ENCODE measurements around the gene SCN5A.

Gene SCN5A

DNA sequence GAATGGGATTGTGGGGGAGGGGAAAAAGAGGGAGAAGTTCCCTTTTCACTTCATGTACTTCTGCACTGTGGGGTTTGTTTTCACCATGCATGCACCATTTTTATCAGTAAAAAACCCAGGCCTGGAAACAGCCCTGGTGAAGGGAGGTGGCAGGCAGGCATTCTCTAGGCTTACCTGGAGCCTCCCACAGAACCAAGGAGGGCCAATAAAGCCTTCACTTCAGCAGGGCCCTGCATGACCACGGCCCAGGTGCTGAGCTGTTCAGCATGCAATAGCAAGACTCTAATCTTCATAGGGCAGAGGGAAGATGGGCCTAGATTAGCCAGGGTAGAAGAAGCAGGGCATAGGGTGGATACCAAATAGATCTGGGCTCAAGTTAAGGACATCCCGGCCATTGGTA, 49.6 kb downstream of the SCN5A start:
- no peak for DNase-seq (ENCODE audit: low read depth)

DNA sequence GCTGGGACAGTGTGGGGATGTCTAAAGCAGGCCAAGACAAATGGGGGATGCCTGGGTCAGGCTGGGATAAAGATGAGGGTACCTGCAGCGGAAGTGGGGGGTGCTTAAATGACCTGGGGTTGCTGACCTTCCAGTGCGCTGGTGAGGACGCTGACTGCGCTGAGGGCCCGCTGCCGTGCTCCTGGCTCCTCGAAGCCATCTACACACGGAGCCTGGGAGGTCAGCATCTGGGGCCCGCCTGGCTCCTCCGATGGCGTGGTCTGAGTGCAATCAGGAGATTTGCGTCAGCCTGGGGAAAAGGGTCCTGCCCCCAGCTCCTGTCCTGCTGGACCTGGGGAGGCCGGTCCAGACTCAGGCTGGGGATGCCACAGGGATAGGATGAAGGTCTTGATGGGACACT, 50.7 kb downstream of the SCN5A start:
- DNase-seq (ENCODE audit: low read depth): no peak

GRCh38 chr3:38597502-38598060, 51.9 kb downstream of the SCN5A start:
- no peak for DNase-seq (ENCODE audit: low read depth)

DNA sequence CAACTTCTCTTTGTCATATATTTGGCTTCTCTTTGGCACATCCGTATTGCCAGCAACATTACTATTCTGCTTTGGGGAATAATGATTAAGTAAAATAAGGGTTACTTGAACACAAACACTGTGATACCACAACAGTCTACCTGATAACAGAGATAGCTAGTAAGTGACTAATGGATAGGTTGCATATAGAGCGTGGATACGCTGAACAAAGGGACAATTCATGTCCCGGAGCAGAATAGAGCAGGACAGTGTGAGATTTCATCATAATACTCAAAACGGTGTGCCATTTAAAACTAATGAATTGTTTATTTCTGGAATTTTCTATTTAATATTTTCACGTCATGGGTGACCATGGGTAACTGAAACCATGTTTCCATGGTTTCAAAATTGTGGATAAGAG, 54.1 kb downstream of the SCN5A start:
- no peak for DNase-seq (ENCODE audit: low read depth)

- DNase-seq (ENCODE audit: low read depth): no peak
These were observed 59.0 kb downstream of the SCN5A start for GRCh38 chr3:38590521-38590920.

- no peak for DNase-seq (ENCODE audit: low read depth)
These were observed 60.2 kb downstream of the SCN5A start for GRCh38 chr3:38588995-38589937.

- no peak for DNase-seq (ENCODE audit: low read depth)
These were observed 61.0 kb downstream of the SCN5A start for GRCh38 chr3:38588371-38588971.

GRCh38 chr3:38587548-38588131, 61.8 kb downstream of the SCN5A start:
- DNase-seq (ENCODE audit: low read depth): no peak

DNA sequence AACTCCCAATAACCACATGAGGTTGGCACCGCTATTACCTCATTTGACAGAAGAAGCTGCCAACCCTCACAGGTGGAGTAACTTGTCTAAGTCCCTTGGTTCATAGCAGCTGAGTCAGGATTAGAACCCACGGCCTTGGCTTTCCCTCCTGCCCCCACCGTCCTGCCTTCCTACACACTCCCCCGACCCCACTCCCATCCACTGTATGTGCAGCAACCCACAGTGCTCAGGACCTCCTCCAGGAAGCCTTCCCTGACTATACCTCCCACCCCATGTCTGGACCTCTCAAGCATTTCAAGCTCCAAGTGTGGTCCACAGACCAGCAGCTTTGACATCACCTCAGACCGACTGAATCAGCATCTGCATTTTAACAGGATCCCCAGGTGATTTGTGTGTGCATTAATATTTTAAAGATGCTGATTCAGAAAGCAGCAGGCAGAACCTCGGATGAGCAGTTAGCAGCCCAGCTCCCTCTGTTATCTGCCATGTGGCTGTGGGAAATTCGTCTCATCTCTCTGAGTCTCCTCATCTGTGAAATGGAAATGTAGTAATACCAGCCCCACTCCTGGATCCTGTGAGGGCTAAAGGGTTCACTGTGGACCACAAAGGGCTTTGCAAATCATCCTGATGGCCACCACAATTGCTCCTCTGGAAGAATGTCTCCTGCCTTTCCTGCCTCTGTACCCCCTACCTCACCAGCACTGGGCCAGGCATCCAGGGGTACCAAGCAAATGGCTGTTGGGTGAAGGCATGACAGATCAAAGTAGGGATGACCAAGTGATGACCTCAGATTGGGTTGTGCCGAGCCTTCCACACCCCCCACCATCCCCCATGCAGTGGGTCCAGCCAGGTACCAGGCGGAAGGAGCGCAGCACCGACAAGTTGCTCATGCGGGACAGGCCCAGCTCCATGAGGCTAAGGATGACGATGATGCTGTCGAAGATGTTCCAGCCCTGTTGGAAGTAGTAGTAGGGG, 62.7 kb downstream of the SCN5A start:
- DNase-seq (ENCODE audit: low read depth): no peak

- DNase-seq (ENCODE audit: low read depth): no peak
These were observed 63.6 kb downstream of the SCN5A start for GRCh38 chr3:38585791-38586420.

DNA sequence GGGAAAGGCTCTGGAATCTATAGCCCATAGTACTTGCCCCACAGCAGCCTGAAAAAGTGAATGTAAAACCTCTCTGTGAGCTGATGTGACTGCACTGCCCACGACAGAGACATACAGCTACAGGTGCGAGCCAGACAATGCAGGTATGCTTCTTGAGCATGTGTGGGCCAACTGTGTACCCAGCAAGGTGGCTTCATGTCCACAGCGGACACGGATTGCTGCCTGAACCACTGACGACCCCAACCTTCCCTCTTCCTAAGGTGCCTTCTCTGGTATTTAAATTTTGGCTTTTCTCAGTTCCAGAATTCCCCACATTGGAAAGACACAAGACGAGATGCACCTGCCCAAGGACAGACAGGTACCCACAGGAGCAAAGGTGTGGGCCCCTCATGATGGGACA, 65.8 kb downstream of the SCN5A start:
- no peak for DNase-seq (ENCODE audit: low read depth)

DNA sequence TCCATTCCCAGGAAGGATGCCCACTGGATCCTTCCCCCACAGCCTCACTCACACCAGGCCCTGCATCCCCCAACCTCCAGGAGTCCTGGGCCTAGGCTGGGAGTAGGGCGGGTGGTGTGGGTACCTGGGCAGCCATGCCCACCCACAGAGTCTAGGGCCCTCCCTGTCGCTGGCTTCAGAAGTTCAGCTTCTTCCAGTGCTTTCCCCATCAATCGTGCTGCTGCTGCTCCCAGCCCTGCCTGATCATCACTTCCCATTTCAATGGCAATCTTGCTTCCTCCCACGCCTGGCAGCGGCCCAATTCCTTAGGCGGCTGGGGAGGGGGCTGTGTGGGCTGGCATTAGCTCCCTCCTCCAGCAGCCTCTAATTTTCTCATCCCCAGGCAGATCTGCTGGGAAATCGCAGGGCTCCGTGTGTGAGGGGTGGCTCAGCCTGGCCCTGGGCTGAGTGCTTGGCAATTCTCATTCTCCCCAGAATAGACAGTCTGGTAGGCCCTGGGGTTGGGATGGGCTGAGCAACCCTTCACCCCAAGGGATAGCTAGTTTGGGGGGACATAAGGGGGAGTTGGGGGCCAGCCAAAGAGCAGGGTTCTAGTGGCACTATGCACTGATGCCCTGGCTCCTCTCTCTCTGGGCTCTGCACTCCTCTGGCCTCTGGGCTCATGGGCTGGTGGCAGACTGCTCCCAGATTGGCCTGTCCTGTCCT, 66.4 kb downstream of the SCN5A start:
- no peak for DNase-seq (ENCODE audit: low read depth)

DNA sequence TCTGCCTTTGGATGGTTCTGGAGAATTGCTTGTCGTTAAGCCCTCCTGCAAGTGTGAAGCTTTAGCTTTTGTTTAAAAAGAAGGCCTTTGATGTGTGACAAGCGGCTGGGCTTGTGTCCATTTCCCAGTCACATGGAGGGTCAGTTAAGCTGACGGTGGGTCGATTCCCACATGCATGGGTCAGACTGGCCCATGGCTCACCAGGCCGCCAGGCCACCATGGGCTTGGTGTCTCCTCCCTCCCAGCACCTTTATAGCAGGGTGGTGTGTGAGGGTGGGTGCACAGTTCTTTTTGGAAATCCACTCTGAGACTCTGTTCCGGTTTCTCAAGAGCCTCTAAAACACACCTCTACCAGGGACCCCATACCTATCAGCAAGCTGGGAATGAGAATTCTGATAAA, 67.2 kb downstream of the SCN5A start:
- no peak for DNase-seq (ENCODE audit: low read depth)

GRCh38 chr3:38581774-38582173, 67.7 kb downstream of the SCN5A start:
- DNase-seq (ENCODE audit: low read depth): no peak

- DNase-seq (ENCODE audit: low read depth): no peak
These were observed 68.8 kb downstream of the SCN5A start for GRCh38 chr3:38580450-38581382.

DNA sequence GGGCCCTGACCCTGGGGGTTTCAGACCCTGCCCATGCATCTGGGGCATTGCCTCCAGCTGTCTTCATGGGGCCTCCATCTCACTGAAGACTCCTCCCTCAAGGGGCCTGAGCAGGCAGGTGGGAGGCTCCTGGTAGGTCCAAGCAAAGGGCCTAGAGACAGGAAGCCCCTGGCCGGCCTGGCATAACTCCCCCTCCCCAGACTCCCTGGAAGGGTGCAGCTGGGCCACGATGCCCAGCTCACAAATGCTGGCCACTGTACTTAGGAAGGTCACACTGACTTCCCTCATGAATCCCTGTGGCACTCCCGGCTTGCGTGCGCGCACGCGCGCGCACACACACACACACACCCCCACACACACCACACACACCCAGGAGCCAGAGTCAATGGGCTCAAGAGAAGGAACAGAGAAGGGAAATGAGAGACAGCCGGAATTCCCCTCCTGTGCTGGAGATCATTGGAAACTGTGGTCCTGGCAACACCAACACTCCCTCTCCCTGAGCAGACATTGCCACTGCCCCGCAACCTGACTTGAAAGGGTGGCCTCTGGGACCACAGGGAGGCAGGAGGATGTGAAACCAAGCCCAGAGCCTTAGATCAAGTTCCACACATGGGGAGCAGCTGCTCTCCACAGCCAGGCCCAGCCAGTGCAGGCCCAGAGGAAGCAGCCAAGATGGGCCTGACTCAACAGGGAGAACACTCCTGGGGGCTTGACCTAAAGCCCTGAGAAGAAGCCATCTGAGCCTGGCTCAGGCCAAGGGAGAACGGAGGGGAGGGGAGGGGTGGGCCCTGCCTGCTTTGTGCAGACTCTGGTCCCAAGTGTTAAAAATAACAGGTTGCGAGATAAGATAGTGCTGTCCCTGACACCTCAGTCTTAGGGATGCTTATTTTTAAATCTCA, 69.7 kb downstream of the SCN5A start:
- DNase-seq (ENCODE audit: low read depth): no peak

GRCh38 chr3:38579141-38579540, 70.3 kb downstream of the SCN5A start:
- DNase-seq (ENCODE audit: low read depth): no peak

DNA sequence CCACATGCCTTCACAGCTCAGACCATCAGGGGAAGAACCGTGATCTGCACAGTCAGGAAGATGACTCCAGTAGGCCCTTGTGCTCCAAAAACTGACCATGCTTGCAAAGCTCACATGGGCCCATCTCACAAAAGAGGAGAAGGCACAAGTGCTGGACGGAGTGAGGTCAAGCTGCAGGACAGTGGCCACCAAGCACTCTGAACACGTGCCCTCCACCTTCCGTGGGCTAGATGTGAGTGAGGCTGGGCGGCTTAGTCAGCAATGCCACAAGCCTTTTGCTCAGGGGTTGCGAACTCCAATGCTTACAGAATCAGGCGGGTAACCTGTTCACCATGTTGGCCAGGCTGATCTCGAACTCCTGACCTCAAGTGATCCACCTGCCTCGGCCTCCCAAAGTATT, 70.9 kb downstream of the SCN5A start:
- DNase-seq (ENCODE audit: low read depth): no peak
